Activated naive CD4-positive, alpha-beta T cell treated with Interleukin-2 at 50 U/mL for 16 hours (primary cell): ENCODE results near the gene MYL5.
"Not testable (repeated sequence)": the region's sequence is repeated elsewhere in the genome, so short reads cannot be mapped to it uniquely, and the experiment has no call there.

ENCODE experiments used
- DNase-seq: peaks from one replicate; pipeline ENCODE4 v3.0.0-alpha.2; 2020

MYL5 gene

DNA sequence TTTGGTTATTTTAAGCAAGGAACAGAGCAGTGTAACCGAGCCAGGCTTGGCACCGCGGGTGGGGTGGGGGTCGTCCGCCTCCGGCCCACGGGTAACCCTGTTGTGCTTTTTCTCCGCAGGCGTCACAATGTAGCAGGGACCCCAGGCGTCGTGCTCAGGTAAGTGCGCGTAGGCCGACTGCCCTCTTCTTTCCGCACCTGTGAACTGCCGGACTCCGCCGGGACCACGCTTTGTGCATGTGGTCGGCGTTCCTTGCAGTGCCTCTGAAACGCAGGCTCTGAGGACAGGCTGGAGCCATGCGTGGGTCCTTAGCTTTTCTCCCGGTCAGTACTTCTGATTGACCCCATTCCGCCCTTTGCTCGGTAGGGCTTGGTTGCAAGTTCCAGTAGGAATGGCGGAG, 56.2 kb downstream of the MYL5 start:
- DNase-seq = no peak

DNA sequence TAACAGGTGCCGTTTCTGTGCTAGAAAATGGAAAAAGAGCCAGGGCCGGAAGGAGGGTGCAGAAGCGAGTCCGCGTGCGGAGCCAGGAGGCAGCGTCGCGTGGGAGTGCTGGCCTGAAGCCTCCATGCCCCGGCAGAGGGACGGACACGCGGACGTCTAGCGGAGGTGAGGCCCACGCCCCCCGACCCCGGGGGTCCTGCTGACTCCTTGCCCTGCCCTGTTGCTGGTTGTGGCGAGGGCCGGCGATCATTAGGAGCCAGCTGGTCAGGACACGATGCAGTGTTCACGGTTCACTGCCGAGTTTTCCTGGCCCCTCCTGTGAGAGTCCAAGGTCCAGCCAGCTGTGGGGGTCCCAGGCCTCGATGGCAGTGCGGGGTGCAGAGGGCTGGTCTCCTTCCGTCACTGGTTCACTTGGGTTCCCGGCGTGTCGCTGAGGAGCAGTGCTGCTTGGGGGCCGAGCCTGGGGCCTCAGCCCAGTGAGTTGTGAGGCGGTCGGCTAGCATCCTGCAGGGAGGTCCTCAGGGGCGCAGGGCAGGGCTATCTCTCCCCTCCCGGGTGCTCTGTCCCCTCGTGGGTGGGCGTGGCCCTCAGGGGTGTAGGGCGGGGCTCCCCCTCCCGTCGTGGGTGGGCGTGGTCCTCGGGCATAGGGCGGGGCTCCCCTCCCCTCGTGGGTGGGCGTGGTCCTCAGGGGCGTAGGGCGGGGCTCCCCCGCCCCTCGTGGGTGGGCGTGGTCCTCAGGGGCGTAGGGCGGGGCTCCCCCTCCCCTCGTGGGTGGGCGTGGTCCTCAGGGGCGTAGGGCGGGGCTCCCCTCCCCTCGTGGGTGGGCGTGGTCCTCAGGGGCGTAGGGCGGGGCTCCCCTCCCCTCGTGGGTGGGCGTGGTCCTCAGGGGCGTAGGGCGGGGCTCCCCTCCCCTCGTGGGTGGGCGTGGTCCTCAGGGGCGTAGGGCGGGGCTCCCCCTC, 56.9 kb downstream of the MYL5 start:
- not testable (repeated sequence) for DNase-seq
